MM.1S (cell line): ENCODE data around the gene TBC1D8.

ENCODE experiments used
- DNase-seq: peaks from one replicate; pipeline ENCODE4 v3.0.0-alpha.2; 2015
- H2AFZ ChIP-seq: fragments of 300-600 bp; sonication (generic); 2 replicates; pipeline ENCODE4 v1.6.0; 2016; ENCODE audit warnings: antibody characterized with exemption, low read length
- H3F3A ChIP-seq: fragments of 300-600 bp; sonication (generic); 2 replicates; pipeline ENCODE4 v1.6.1; 2016; ENCODE audit warnings: mild to moderate bottlenecking, antibody characterized with exemption, low read length, moderate library complexity, mixed read lengths; ENCODE audit not compliant: insufficient read depth
- H3K27ac ChIP-seq: fragments of 300-600 bp; sonication (generic); 2 replicates; pipeline ENCODE4 v1.5.1; 2016; ENCODE audit warnings: mild to moderate bottlenecking, low read length
- H3K27me3 ChIP-seq: fragments of 300-600 bp; sonication (generic); replicated peaks from 2 replicates; pipeline ENCODE4 v1.6.0; 2016; ENCODE audit warnings: low read length; ENCODE audit not compliant: insufficient read depth
- H3K36me3 ChIP-seq: fragments of 300-600 bp; sonication (generic); replicated peaks from 2 replicates; pipeline ENCODE4 v1.6.1; 2016; ENCODE audit warnings: mild to moderate bottlenecking, low read length, mixed read lengths; ENCODE audit not compliant: insufficient read depth
- H3K4me1 ChIP-seq: fragments of 300-600 bp; sonication (generic); 2 replicates; pipeline ENCODE4 v1.6.1; 2016; ENCODE audit warnings: low read length, mixed read lengths
- H3K4me2 ChIP-seq: fragments of 300-600 bp; sonication (generic); 2 replicates; pipeline ENCODE4 v1.6.0; 2016; ENCODE audit warnings: low read depth, low read length
- H3K4me3 ChIP-seq: fragments of 300-600 bp; sonication (generic); 2 replicates; pipeline ENCODE4 v1.5.1; 2016; ENCODE audit warnings: low read length, mixed read lengths
- H3K79me2 ChIP-seq: fragments of 300-600 bp; sonication (generic); 2 replicates; pipeline ENCODE4 v1.6.1; 2016; ENCODE audit warnings: mixed run types, low read length, mixed read lengths
- H3K9ac ChIP-seq: fragments of 300-600 bp; sonication (generic); 2 replicates; pipeline ENCODE4 v1.6.1; 2016; ENCODE audit warnings: low read length, mixed read lengths
- H3K9me2 ChIP-seq: fragments of 300-600 bp; sonication (generic); replicated peaks from 2 replicates; pipeline ENCODE4 v1.6.1; 2016; ENCODE audit warnings: mild to moderate bottlenecking, low read length, mixed read lengths; ENCODE audit not compliant: insufficient read depth
- H3K9me3 ChIP-seq: fragments of 300-600 bp; sonication (generic); replicated peaks from 2 replicates; pipeline ENCODE4 v1.6.1; 2016; ENCODE audit warnings: mild to moderate bottlenecking, low read length, mixed read lengths; ENCODE audit not compliant: insufficient read depth
- H4K20me1 ChIP-seq: fragments of 300-600 bp; sonication (generic); 2 replicates; pipeline ENCODE4 v1.6.1; 2016; ENCODE audit warnings: mild to moderate bottlenecking, low read length, moderate library complexity, mixed read lengths; ENCODE audit not compliant: insufficient read depth
- EZH2 ChIP-seq: fragments of 300-600 bp; sonication (generic); optimal IDR thresholded peaks from 2 replicates; pipeline ENCODE3; 2017; ENCODE audit warnings: low read depth, mild to moderate bottlenecking, antibody characterized with exemption, low read length, mixed read lengths
- EZH2phosphoT487 ChIP-seq: fragments of 300-600 bp; sonication (generic); IDR thresholded peaks from 2 replicates; pipeline ENCODE4 v1.6.1; 2018; ENCODE audit warnings: antibody characterized with exemption, low read length
- TF ChIP-seq, protein P1 (sequence below): fragments of 300-600 bp; sonication (generic); IDR thresholded peaks from 2 replicates; pipeline ENCODE4 v1.5.1; 2016; ENCODE audit warnings: antibody characterized with exemption, low read length, mixed read lengths

Gene TBC1D8

DNA sequence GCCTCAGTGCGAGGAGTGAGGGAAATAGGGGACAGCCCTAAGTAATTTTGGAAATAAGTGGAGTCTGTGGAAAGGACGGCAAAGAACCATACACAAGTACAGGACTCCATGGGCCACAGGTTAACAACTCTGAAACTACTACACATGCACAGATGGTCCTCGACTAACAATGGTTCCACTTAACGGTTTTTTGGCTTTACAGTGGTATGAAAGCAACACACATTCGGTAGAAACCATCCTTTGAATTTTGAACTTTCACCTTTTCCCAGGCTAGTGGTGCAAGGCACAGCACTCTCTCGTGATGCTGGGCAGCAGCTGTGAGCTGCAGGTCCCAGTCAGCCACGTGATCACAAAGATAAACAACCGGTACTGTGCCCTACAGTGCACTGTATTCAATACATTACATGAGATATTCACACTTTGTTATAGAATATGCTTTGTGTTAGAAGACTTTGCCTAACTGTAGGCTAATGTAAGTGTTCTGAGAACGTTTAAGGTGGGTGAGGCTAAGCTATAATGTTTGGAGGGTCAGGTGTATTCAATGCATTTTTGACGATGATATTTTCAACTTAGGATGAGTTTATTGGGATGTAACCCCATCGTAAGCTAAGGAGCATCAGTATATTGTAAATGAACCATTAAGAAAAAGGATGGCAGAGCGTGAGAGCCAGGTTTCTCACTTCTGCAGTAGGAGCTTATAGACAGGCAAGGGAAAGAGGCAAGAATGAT, 44.6 kb downstream of the TBC1D8 start:
- Histone ChIP-seq H3K4me3 (no peak overlapping the region), H3K27ac (no peak overlapping the region)

DNA sequence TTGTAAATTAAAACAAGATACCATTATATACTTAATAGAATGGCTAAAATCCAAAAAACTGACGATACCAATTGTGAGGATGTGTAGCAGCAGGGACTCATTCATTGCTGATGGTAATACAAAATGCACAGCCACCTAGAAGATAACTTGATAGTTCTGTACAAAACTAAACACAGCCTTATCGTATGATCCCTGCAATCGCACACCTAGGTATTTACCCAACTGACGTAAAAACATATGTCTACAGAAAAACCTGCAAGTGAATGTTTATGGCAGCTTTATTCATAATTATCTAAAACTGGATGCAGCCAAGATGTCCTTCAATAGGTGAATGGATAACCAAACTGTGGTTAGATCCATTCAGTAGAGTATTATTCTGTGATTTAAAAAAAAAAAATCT, 45.5 kb downstream of the TBC1D8 start:
- no peaks in the 10 kb centered on the region for H3K36me3 ChIP-seq
- H4K20me1 ChIP-seq = no peaks in the 10 kb centered on the region
- DNase-seq = no peak
- H3K27me3 ChIP-seq = no peaks in the 10 kb centered on the region
- no peaks in the 10 kb centered on the region for H3K9me2 ChIP-seq
- H3K79me2 ChIP-seq = no peaks in the 10 kb centered on the region
- H3F3A ChIP-seq = no peaks in the 10 kb centered on the region
- no peak overlapping the region for H3K27ac ChIP-seq
- H2AFZ ChIP-seq = no peak overlapping the region
- no peaks in the 10 kb centered on the region for H3K9me3 ChIP-seq
- no peaks in the 10 kb centered on the region for H3K4me1 ChIP-seq
- no peak overlapping the region for H3K4me2 ChIP-seq
- H3K9ac ChIP-seq = no peak overlapping the region
- TF ChIP-seq EZH2phosphoT487 = no peak
- no peak for TF ChIP-seq EZH2
- TF ChIP-seq, protein P1, sequence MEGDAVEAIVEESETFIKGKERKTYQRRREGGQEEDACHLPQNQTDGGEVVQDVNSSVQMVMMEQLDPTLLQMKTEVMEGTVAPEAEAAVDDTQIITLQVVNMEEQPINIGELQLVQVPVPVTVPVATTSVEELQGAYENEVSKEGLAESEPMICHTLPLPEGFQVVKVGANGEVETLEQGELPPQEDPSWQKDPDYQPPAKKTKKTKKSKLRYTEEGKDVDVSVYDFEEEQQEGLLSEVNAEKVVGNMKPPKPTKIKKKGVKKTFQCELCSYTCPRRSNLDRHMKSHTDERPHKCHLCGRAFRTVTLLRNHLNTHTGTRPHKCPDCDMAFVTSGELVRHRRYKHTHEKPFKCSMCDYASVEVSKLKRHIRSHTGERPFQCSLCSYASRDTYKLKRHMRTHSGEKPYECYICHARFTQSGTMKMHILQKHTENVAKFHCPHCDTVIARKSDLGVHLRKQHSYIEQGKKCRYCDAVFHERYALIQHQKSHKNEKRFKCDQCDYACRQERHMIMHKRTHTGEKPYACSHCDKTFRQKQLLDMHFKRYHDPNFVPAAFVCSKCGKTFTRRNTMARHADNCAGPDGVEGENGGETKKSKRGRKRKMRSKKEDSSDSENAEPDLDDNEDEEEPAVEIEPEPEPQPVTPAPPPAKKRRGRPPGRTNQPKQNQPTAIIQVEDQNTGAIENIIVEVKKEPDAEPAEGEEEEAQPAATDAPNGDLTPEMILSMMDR = no peak
- H3K4me3 ChIP-seq = no peak overlapping the region

More for the DNA sequence above, 44.6 kb downstream of the TBC1D8 start:
- Histone ChIP-seq H2AFZ (no peak overlapping the region), H3K9me2 (no peaks in the 10 kb centered on the region), H3K27me3 (no peaks in the 10 kb centered on the region), H3K79me2 (no peaks in the 10 kb centered on the region), H4K20me1 (no peaks in the 10 kb centered on the region), H3K9me3 (no peaks in the 10 kb centered on the region), H3K4me1 (no peaks in the 10 kb centered on the region), H3F3A (no peaks in the 10 kb centered on the region), H3K36me3 (no peaks in the 10 kb centered on the region), H3K9ac (no peak overlapping the region), H3K4me2 (no peak overlapping the region)
- TF ChIP-seq EZH2phosphoT487 = no peak
- TF ChIP-seq, protein P1 = no peak
- TF ChIP-seq EZH2 = no peak
- no peak for DNase-seq

DNA sequence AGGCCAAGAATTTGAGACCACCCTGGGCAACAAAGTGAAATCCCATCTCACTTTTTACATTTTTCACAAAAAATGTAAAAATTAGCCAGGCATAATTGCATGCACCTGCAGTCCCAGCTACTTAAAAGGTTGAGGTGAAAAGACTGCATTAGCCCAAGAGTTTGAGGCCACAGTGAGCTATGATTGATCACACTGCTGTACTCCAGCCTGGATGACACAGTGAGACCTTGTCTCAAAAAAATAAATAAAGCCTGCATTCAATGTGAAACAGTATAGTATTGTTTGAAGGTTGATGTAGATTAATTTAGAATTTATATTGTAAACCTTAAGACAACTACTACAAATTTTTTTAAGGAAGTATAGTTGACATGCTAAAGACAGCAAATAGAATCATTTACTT, 53.5 kb downstream of the TBC1D8 start:
- Histone ChIP-seq H3K27ac (no peak overlapping the region), H3K79me2 (no peaks in the 10 kb centered on the region), H3F3A (no peaks in the 10 kb centered on the region)

More for the DNA sequence above, 53.5 kb downstream of the TBC1D8 start:
- Histone ChIP-seq H3K9me3 (no peaks in the 10 kb centered on the region), H3K9ac (no peak overlapping the region), H3K4me3 (no peak overlapping the region), H3K9me2 (no peaks in the 10 kb centered on the region), H3K27me3 (no peaks in the 10 kb centered on the region), H2AFZ (no peak overlapping the region), H3K4me1 (no peaks in the 10 kb centered on the region), H4K20me1 (no peaks in the 10 kb centered on the region), H3K36me3 (no peaks in the 10 kb centered on the region), H3K4me2 (no peak overlapping the region)
- TF ChIP-seq, protein P1 = no peak
- TF ChIP-seq EZH2 = no peak
- TF ChIP-seq EZH2phosphoT487 = no peak
- DNase-seq = no peak
